Endothelial cell of umbilical vein (primary cell): ENCODE results near the gene TNRC6C. TPM values are rescaled to one million over a fixed set of nuclear protein-coding genes. Genes with fewer than 3 reads are reported as not detected.

ENCODE experiments used
- BruUV-seq: library from RNA; stranded (reverse); fragments of 400-500 nt; replicated peaks from 2 replicates; lab custom pipeline; 2021; lab: Mats Ljungman, UMichigan
- CTCF ChIA-PET: fragments of 300-600, 350-600 bp; sonication (Branson Sonifier 250); formaldehyde crosslinking; loops from one replicate; lab custom pipeline; 2021; ENCODE audit warnings: antibody characterized with exemption, inconsistent platforms; lab: Charles Lee
- POLR2A ChIA-PET: fragments of 300-600, 350-600 bp; sonication (Branson Sonifier 250); formaldehyde crosslinking; loops from one replicate; lab custom pipeline; 2021; ENCODE audit warnings: antibody characterized with exemption, inconsistent platforms; lab: Charles Lee
- DNase-seq: peaks from one replicate; pipeline ENCODE4 v3.0.0-alpha.2; 2011; ENCODE audit warnings: low read depth, low spot score
- FAIRE-seq: peaks from 2 replicates; lab custom pipeline; 2011; peaks lifted over from hg19 to GRCh38; lab: Jason Lieb, UNC
- H2AFZ ChIP-seq: 2 replicates; pipeline ENCODE4 v1.6.0; 2012; ENCODE audit warnings: low read depth, low read length, control low read depth, inconsistent platforms
- H3K27ac ChIP-seq: 2 replicates; pipeline ENCODE4 v1.5.1; 2011; ENCODE audit warnings: low read depth, mild to moderate bottlenecking, control low read depth, low read length, moderate library complexity; ENCODE audit not compliant: insufficient read depth
- H3K27me3 ChIP-seq, 2 experiments: 2 replicates each; pipeline versions ENCODE4 v1.6.0 to v1.6.1; 2011; ENCODE audit warnings: low read length in 2 of 2, mixed read lengths in 1 of 2; ENCODE audit not compliant: control insufficient read depth in 2 of 2, insufficient read depth in 2 of 2
- H3K36me3 ChIP-seq, 2 experiments: 2 replicates in 1 of 2; 3 replicates in 1 of 2; pipeline ENCODE4 v1.5.1; 2011; ENCODE audit warnings: low read length in 2 of 2, mild to moderate bottlenecking in 1 of 2, moderate library complexity in 1 of 2; ENCODE audit not compliant: control insufficient read depth in 2 of 2, insufficient read depth in 2 of 2; ENCODE audit errors: extremely low read depth in 1 of 2
- H3K4me1 ChIP-seq: 3 replicates; pipeline ENCODE4 v1.5.1; 2011; ENCODE audit warnings: mild to moderate bottlenecking, low read length; ENCODE audit not compliant: control insufficient read depth, insufficient read depth; ENCODE audit errors: extremely low read depth
- H3K4me2 ChIP-seq: 2 replicates; pipeline ENCODE4 v1.6.1; 2011; ENCODE audit warnings: low read length, control low read depth, mixed read lengths; ENCODE audit not compliant: insufficient read depth
- H3K4me3 ChIP-seq, 3 experiments: fragments of 200-600 bp in 1 of 3; sonication (generic), shearing (Covaris generic) in 1 of 3; replicated peaks in 1 of 3; 2 replicates each; pipeline ENCODE4 v1.5.1; 2011 to 2016; ENCODE audit warnings: control low read depth in 3 of 3, low read length in 3 of 3, mild to moderate bottlenecking in 2 of 3, inconsistent platforms in 1 of 3, low read depth in 1 of 3, moderate library complexity in 1 of 3; ENCODE audit not compliant: insufficient read depth in 1 of 3
- H3K79me2 ChIP-seq: 2 replicates; pipeline ENCODE4 v1.6.0; 2012; ENCODE audit warnings: low read length, inconsistent platforms; ENCODE audit not compliant: control insufficient read depth, insufficient read depth
- H3K9ac ChIP-seq: replicated peaks from 2 replicates; pipeline ENCODE3; 2011; ENCODE audit warnings: low read length, control low read depth; ENCODE audit not compliant: insufficient read depth; ENCODE audit errors: extremely low read depth
- H3K9me1 ChIP-seq: replicated peaks from 3 replicates; pipeline ENCODE4 v1.6.0; 2011; ENCODE audit warnings: mild to moderate bottlenecking, low read length; ENCODE audit not compliant: control insufficient read depth, insufficient read depth; ENCODE audit errors: extremely low read depth
- H3K9me3 ChIP-seq: replicated peaks from 2 replicates; pipeline ENCODE4 v1.5.1; 2012; ENCODE audit warnings: low read length, inconsistent platforms; ENCODE audit not compliant: control insufficient read depth, insufficient read depth
- H4K20me1 ChIP-seq: replicated peaks from 2 replicates; pipeline ENCODE3; 2011; ENCODE audit warnings: mild to moderate bottlenecking, low read length; ENCODE audit not compliant: control insufficient read depth, insufficient read depth; ENCODE audit errors: extremely low read depth
- EZH2 ChIP-seq: IDR thresholded peaks from 2 replicates; pipeline ENCODE4 v1.6.1; 2012; ENCODE audit warnings: borderline replicate concordance, low read depth, mild to moderate bottlenecking, moderate library complexity, low read length, inconsistent platforms; ENCODE audit not compliant: severe bottlenecking
- FOS ChIP-seq: IDR thresholded peaks from 2 replicates; pipeline ENCODE4 v1.6.1; 2011; ENCODE audit warnings: mild to moderate bottlenecking, low read length, moderate library complexity, borderline replicate concordance; ENCODE audit not compliant: insufficient read depth
- GATA2 ChIP-seq: IDR thresholded peaks from 2 replicates; pipeline ENCODE4 v1.7.0; 2011; ENCODE audit warnings: low read depth, mild to moderate bottlenecking, moderate library complexity, mixed read lengths, low read length; ENCODE audit not compliant: insufficient read length, insufficient read depth
- JUN ChIP-seq: IDR thresholded peaks from 2 replicates; pipeline ENCODE4 v1.6.1; 2011; ENCODE audit warnings: borderline replicate concordance, low read depth; ENCODE audit not compliant: insufficient read length, insufficient read depth
- MYC ChIP-seq: IDR thresholded peaks from one replicate; pipeline ENCODE4 v1.6.1; 2011; ENCODE audit warnings: mild to moderate bottlenecking, low read depth, low read length
- POLR2A ChIP-seq: IDR thresholded peaks from 2 replicates; pipeline ENCODE4 v1.6.1; 2012; ENCODE audit warnings: low read depth, mild to moderate bottlenecking, control low read depth, low read length
- POLR2AphosphoS5 ChIP-seq: IDR thresholded peaks from 2 replicates; pipeline ENCODE4 v1.6.1; 2012; ENCODE audit warnings: low read depth, mild to moderate bottlenecking, control low read depth, low read length, moderate library complexity; ENCODE audit not compliant: insufficient read depth
- dilution Hi-C: fragments of 300-500 bp; cut with MboI; formaldehyde crosslinking; loops from one replicate; pipeline ENCODE4 v1.15.0; 2019; ENCODE audit warnings: low sequenced_read_pairs; ENCODE audit not compliant: extremely low pct_ligation_motif_present
- intact Hi-C: fragments of 100-400 bp; cut with micrococcal nuclease; formaldehyde crosslinking; loops from one replicate; pipeline ENCODE4 v1.10.0; 2022
- polyA plus RNA-seq, 4 experiments: library from polyadenylated mRNA; depleted of rRNA in 3 of 4; stranded (reverse) in 3 of 4; unstranded in 1 of 4; fragments of >200 nt; gene quantifications; 2 replicates each; pipeline versions ENCODE4 v1.2.1 to v1.2.3, GENCODE V29; 2011 to 2012; ENCODE audit warnings: missing spikeins in 1 of 4
- total RNA-seq: library from RNA; stranded (reverse); gene quantifications from 2 replicates; pipeline ENCODE4 v1.2.3, GENCODE V29; 2021
- TF ChIP-seq, protein P1 (sequence below), 2 donors: IDR thresholded peaks; 1 replicate in 1 of 2; 2 replicates in 1 of 2; pipeline ENCODE4 v1.5.1; 2011; ENCODE audit warnings: low read length in 2 of 2, mild to moderate bottlenecking in 2 of 2, moderate library complexity in 2 of 2, control low read depth in 1 of 2, inconsistent platforms in 1 of 2, low read depth in 1 of 2; ENCODE audit not compliant: insufficient read depth in 1 of 2; ENCODE audit errors: extremely low read depth in 1 of 2
- TF ChIP-seq, protein P2 (sequence below): IDR thresholded peaks from 2 replicates; pipeline ENCODE4 v1.6.1; 2011; ENCODE audit not compliant: insufficient read depth, insufficient read length

The TNRC6C gene
- total and polyA plus RNA-seq, 2 donors (not counting 3 experiments of a cell fraction or from before 2014, with no cell fraction given): 2.1 to 17.5 TPM

DNA sequence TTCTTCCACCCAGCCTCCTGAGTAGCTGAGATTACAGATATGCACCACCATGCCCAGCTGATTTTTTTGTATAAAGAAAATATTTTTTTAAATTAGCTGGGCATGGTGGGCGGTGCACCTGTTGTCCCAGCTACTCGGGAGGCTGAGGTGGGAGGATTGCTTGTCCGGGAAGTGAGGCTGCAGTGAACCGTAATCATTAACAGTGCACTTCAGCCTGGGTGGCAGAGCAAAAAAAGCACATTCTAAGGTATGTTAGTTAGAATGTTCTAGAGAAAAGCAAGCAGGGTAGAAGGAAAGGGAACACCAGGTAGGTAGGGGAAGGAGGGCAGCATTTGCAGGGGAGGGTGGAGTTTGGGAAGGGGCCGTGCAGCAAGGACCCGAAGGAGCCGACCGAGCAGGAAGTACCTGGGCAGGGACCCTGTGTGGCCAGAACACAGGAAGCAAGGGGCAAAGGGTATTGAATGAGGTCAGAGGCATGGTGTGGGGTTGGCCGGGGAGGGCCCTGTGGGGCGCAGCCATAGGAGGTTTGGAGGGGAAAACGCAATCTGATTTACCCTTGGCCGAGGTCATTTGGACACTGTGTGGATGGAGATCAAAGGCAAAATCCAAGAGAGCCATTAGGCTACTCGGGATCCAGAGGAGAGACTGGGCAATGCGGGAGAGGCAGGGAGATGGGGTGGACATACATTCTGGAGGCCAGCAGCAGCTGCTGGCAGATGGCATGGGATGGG, 189.9 kb downstream of the TNRC6C start:
- Histone ChIP-seq H3K79me2 (no peaks in the 10 kb centered on the region), H3K27ac (no peak overlapping the region), H3K9me3 (no peaks in the 10 kb centered on the region), H3K4me1 (peaks cover 14% of the 10 kb centered on the region), H3K4me3 (no peak overlapping the region), H2AFZ (no peak overlapping the region), H3K9ac (no peak overlapping the region), H3K9me1 (no peaks in the 10 kb centered on the region), H3K36me3 (no peaks in the 10 kb centered on the region), H3K27me3 (no peaks in the 10 kb centered on the region), H4K20me1 (no peaks in the 10 kb centered on the region), H3K4me2 (no peak overlapping the region)
- DNase-seq: no peak
- dilution Hi-C loops (no loop called here), intact Hi-C loops (no loop called here)
- TF ChIP-seq POLR2A (no peak), EZH2 (no peak), GATA2 (no peak), JUN (no peak), MYC (no peak), FOS (no peak), POLR2AphosphoS5 (no peak)
- TF ChIP-seq, protein P1, sequence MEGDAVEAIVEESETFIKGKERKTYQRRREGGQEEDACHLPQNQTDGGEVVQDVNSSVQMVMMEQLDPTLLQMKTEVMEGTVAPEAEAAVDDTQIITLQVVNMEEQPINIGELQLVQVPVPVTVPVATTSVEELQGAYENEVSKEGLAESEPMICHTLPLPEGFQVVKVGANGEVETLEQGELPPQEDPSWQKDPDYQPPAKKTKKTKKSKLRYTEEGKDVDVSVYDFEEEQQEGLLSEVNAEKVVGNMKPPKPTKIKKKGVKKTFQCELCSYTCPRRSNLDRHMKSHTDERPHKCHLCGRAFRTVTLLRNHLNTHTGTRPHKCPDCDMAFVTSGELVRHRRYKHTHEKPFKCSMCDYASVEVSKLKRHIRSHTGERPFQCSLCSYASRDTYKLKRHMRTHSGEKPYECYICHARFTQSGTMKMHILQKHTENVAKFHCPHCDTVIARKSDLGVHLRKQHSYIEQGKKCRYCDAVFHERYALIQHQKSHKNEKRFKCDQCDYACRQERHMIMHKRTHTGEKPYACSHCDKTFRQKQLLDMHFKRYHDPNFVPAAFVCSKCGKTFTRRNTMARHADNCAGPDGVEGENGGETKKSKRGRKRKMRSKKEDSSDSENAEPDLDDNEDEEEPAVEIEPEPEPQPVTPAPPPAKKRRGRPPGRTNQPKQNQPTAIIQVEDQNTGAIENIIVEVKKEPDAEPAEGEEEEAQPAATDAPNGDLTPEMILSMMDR (IDR thresholded peaks at IDR 0.05; ENCODE audit: extremely low read depth in 1 of 2, insufficient read depth in 1 of 2, low read depth in 1 of 2, low read length in 2 of 2): no peak
- TF ChIP-seq, protein P2, sequence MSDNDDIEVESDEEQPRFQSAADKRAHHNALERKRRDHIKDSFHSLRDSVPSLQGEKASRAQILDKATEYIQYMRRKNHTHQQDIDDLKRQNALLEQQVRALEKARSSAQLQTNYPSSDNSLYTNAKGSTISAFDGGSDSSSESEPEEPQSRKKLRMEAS: no peak
- CTCF ChIA-PET: interaction anchor here (0.6 to 0.7 kb wide), 2 partner anchors 14 to 27 kb away, joined by 3 read pairs; no protein-coding TSS in a partner anchor
- no peak for FAIRE-seq
- no TSS peak for BruUV-seq
- POLR2A ChIA-PET: interaction anchor here (0.6 kb wide), 1 partner anchor 36 kb away, joined by 6 read pairs; no protein-coding TSS in a partner anchor
